Peyer's patch (tissue), 4 donors: ENCODE results near the gene MRGPRG.

ENCODE experiments used
- POLR2A ChIP-seq, 2 donors: fragments of 450-650 bp; IDR thresholded peaks; one replicate each; pipeline ENCODE4 v1.5.1; 2017; ENCODE audit warnings: antibody characterized with exemption in 2 of 2, mild to moderate bottlenecking in 2 of 2, moderate library complexity in 2 of 2
- TF ChIP-seq, protein P1 (sequence below), 6 experiments: fragments of 450-650 bp in 4 of 6; fragments of 200-600 bp in 2 of 6; sonication (generic) in 1 of 6; IDR thresholded peaks; one replicate each; pipeline ENCODE4 v1.5.1; 2017 to 2019; ENCODE audit warnings: antibody characterized with exemption in 6 of 6, mild to moderate bottlenecking in 3 of 6, moderate library complexity in 1 of 6

DNA sequence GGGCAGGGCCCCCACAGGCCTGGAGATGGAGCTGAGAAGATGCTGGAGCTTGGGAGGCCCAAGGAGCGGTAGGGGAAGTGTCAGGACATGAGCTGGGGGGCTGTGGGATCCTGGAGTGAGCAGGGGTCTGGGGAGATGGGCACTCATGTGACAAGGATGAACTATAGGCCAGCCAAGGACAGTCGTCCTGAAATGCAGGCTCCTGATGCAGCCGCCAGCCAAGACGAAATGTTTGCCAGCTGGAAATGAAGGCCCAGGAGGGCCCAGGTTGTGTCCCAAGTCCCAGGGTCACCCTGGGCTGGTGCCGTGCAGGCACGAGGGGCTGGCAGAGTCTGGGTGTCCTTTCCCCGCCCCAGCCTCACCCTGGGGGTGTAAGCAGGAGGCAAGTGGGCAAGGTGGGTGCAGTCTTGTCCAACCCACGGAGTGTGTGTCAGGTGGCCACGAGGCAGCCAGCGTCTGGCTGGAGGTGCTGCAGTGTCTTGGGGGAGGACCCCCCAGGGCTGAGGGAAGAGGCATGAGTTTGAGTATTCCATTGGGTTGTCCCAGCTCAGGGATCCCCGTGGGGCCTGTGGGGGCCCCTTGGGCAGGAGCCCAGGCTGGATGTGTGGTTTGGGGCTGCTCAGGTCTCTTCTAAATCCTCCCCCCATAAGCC is 21.4 kb downstream of the MRGPRG start:
- TF ChIP-seq, protein P1, sequence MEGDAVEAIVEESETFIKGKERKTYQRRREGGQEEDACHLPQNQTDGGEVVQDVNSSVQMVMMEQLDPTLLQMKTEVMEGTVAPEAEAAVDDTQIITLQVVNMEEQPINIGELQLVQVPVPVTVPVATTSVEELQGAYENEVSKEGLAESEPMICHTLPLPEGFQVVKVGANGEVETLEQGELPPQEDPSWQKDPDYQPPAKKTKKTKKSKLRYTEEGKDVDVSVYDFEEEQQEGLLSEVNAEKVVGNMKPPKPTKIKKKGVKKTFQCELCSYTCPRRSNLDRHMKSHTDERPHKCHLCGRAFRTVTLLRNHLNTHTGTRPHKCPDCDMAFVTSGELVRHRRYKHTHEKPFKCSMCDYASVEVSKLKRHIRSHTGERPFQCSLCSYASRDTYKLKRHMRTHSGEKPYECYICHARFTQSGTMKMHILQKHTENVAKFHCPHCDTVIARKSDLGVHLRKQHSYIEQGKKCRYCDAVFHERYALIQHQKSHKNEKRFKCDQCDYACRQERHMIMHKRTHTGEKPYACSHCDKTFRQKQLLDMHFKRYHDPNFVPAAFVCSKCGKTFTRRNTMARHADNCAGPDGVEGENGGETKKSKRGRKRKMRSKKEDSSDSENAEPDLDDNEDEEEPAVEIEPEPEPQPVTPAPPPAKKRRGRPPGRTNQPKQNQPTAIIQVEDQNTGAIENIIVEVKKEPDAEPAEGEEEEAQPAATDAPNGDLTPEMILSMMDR (IDR thresholded peaks at IDR 0.05), result no peak
- no peak for TF ChIP-seq POLR2A (IDR thresholded peaks at IDR 0.05)
